GM12864 (cell line): ENCODE data around the gene CHST11.
A peak's percentile ranks its signal among the peaks of the same experiment; 100 is the strongest.

ENCODE experiments used
- DNase-seq: peaks from one replicate; pipeline ENCODE4 v3.0.0-alpha.2; 2011; ENCODE audit warnings: low read depth
- H3K4me3 ChIP-seq: 2 replicates; pipeline ENCODE4 v1.5.1; 2011; ENCODE audit warnings: mild to moderate bottlenecking, low read depth, low read length, control low read depth
- CTCF ChIP-seq: IDR thresholded peaks from 2 replicates; pipeline ENCODE4 v1.5.1; 2011; ENCODE audit warnings: low read depth, mild to moderate bottlenecking, moderate library complexity, low read length, control low read depth, inconsistent platforms; ENCODE audit errors: missing control alignments

CHST11 gene

GRCh38 chr12:104600790-104601739, 144.3 kb downstream of the CHST11 start:
- no peak overlapping the region for H3K4me3 ChIP-seq
- TF ChIP-seq CTCF: no peak
- DNase-seq: no peak

- DNase-seq: no peak
- H3K4me3 ChIP-seq: no peak overlapping the region
- TF ChIP-seq CTCF: no peak
Measured at GRCh38 chr12:104602406-104602805, 145.7 kb downstream of the CHST11 start.

- no peak overlapping the region for H3K4me3 ChIP-seq
- TF ChIP-seq CTCF: no peak
- DNase-seq: no peak
Measured at GRCh38 chr12:104602896-104603295, 146.1 kb downstream of the CHST11 start.

DNA sequence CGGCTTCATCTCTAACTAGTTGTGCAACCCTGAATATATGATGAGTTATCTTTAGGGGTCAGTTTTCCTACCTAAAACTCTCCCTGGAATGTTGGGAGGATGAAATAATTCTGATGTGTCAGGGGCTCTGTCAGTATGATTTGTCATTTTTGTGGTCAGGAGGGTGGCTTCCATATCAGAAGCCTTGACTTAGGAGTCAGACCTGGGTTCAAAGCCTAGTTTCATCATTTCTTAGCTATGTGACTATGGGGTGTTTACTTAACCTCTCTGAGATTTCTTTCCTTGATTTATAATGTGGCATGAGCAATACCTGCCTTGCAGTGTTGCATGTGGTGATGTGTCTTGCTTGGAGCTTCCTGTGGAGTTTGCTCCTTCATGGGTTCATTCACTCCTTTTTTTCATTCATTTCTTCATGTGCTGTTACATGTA, 146.8 kb downstream of the CHST11 start:
- DNase-seq: no peak
- no peak overlapping the region for H3K4me3 ChIP-seq
- no peak for TF ChIP-seq CTCF

- DNase-seq: peak; percentile 80
- peak overlapping the region; percentile 4; the same call in 1 of the 2 replicates for H3K4me3 ChIP-seq
- TF ChIP-seq CTCF: no peak
Measured at GRCh38 chr12:104604070-104604994, 147.6 kb downstream of the CHST11 start.

DNA sequence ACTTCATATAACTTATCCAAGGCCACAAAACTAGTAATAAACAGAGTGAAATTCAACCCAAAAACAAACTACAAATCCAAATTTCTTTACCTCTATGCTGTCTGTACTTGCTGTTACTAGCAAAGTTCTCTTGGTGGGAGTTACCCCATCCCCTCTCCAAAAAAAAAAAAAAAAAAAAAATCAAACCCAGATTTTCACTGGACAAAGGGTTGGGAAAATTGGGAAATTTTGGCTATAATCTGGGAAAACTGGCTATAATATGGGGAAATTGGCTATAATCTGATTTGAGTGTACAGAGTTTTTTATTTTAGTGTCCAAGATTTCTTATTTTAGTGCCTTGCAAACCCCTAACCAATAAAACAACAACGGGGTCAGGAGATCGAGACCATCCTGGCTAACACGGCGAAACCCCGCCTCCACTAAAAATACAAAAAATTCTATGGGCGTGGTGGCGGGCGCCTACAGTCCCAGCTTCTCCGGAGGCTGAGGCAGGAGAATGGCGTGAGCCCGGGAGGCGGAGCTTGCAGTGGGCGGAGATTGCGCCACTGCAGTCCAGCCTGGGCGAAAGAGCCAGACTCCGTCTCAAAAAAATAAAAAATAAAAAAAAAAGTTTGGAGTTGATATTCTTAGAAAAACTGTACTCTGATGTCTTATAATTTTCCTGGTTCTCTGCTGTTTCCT, 148.4 kb downstream of the CHST11 start:
- no peak for TF ChIP-seq CTCF
- no peak for DNase-seq
- H3K4me3 ChIP-seq: no peak overlapping the region
